GM19455 (cell line): ENCODE data around the gene HNRNPH3.

Experiments
- ATAC-seq: cut with Tn5 transposase; IDR thresholded peaks from one replicate; pipeline ENCODE4 v1.9.1; 2021; ENCODE audit not compliant: unreplicated experiment

The HNRNPH3 gene

DNA sequence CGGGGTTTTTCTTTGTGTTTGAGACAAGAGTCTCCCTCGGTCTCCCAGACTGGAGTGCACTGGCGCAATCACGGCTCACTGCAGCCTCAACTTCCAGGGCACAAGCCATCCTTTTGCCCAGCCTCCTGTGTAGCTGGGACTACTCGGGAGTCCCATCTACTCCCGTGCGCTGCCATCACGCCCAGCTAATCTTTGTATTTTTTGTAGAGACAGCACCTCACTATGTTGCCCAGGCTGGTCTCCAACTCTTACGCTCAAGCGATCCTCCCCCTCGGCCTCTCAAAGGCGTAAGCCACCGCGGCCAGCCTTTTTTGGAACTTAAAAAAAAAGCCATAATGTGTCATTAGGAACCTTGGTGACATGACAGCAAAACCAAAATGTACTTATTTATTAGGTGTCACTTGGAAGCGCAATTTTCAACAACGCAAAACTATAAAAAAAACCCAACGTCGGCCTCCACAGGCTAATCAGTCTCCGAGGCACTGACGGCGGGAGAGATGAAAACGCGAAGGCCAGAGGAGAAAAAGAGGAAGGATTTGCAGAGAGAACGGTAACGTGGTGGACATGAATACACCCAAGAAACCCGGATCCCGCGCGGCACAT, 911 bp upstream of the HNRNPH3 start:
- no peak for ATAC-seq

DNA sequence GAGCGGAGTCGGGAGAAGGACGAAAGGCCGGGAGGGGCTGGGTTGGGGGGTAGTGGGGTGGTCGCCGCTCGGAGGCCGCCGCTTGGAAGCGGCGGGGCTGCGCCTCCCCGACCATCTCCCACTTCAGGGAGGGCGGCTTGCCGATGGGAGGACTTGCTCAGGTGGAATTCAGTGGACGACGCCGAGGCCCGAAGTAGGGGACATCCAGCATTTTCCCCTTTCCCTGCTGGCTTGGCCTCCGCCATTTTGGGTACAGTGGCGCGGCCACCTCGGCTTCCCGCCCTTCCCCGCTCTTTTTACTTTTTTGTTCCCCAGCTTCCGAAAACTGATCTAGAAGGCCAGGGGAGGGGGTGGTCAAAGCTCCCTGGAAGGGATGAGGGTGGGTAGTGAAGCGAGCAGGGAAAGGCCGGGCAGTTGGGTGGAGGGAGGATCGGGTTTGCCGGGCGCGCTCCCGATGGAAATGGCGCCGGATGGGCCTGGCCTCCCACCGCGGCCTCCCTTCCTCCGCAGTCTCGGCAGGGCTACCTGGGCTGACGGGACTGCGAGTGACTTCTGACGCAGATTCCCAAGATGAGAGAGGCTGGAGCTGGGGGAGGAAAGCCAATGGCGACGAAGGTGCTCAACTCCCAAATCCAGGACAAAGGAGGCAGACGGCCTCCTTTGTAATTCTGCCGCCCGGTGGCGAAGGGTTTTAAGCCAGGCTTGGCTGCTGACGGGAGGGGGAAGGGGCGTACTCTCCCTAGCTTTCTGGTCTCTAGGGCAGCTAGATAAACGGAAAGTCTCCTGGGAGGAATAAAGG, 594 bp downstream of the HNRNPH3 start, which contains the start of gene PBLD:
Gene PBLD (minus strand): TSS at position 670 of the 799 bp plus-strand sequence. CDS start 26,084 bp downstream, outside the sequence.
- peak; percentile 35 for ATAC-seq

DNA sequence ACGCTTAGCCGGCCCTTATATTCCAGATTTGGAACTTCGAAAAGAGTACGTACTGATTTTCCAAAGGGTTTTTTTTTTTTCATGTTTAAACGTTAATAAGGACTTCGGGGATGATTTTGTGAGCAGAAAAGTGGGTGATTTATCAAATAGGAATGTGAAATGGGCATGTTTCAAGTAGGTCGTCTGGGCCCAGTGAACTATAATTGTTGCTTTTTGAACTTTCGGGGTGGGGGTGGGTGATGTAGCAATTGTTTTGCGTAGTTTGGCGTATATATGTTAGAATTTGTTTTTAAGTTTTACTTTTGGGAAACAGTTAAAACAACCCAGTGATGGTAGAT, 1.2 kb downstream of the HNRNPH3 start:
- no peak for ATAC-seq

DNA sequence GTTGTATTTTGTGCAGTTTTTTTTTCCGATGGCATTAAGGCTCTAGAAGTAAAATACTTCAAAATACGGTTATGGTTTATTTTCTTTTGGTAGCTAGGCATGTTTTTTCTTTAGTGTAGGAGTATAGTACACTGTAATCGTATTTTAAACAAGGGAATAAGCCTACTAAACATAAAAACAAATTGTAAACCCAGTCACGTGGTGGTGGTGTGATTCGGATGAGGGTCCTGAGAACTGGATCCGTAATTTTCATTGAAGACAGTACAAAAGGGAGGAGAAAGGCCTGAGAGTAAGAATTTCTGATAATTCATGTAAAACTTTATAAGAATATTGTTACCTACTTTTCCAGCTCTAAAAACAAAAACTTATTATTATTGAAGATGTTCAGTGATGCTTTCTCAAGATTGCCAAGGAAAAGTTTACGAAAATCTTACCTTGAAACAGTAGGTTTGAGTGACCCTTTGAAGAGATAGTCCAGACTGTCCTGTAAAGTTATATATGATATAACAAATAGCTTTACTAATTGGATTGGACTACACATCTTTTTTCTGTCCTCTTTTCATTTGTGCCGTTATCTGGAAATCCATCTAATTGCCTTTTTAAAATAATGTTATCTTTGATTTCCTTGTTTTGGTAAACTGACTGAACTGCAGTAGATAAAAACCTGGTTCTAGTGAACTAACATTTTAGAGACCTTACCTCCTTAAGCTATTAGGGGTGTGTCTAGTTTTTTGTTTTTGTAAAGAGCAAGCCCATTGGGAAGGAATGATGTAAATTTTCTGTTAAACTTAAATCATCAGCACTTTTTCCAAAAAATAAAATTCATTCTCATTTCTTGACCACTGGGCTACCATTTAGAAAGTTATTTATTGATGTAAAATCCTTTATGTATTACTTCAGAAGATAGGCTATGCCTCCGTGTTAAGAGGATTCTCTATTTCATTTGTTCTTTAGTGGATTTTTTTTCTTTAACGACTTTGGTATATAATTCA, 1.9 kb downstream of the HNRNPH3 start:
- ATAC-seq = no peak

DNA sequence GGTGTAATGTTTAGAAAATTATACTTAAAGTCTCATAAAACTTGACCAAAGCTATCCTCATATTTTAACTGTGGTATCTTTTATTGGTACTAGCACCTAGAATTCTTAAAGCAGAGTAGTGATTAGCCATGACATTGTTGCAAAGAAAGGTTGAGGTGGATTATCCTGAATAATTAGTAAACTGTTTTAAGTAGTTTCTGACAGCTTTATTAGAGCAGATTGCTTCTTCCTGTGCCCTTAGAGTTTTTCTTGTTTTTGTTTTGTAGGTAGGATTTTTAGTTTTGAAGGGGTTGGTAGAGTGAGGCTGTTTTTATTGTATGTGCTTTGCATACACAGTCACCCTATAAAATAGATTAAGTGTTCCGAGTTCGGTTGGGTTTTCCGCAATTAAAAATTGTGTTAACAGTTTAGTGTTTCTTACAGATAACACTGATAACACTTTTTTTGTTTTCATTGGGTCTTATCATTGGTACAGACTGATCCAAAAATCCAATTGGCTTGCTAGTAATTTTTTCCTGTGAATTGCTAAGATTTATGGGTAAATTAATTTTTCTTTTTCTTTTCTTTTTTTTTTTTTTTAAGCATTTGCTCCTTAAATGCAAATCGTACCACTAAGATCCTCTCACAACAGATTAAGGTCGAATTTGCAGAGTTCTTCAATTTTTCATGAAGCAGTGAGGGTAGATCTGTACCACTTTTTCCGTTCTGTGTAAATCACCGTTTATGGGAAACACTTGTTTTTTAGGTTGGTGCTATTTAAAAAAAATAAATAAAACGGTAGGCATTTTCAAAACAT, 3.0 kb downstream of the HNRNPH3 start:
- no peak for ATAC-seq

DNA sequence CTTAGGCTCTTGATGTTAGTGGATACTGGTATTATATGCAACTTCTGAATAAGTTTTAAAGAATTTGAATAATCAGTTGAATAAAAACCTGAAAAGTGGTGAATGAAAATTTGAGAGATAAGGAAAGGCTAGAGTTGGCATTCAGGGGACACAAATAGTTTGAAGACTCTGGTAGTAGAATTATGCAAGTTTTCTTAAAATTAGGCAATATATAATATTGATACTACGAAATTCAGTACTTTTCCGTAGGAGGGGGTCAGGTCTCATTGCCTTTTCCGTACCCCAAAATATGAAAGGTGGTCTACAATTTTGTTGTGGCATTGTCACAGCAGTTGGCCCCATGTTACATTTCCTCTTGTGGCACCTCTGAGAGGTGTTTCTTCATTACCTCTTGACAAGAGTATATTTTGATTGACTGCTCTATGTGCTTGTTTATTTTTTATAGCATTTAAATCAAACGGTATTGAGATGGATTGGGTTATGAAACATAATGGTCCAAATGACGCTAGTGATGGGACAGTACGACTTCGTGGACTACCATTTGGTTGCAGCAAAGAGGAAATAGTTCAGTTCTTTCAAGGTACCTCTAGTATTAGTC, 5.0 kb downstream of the HNRNPH3 start:
- no peak for ATAC-seq

DNA sequence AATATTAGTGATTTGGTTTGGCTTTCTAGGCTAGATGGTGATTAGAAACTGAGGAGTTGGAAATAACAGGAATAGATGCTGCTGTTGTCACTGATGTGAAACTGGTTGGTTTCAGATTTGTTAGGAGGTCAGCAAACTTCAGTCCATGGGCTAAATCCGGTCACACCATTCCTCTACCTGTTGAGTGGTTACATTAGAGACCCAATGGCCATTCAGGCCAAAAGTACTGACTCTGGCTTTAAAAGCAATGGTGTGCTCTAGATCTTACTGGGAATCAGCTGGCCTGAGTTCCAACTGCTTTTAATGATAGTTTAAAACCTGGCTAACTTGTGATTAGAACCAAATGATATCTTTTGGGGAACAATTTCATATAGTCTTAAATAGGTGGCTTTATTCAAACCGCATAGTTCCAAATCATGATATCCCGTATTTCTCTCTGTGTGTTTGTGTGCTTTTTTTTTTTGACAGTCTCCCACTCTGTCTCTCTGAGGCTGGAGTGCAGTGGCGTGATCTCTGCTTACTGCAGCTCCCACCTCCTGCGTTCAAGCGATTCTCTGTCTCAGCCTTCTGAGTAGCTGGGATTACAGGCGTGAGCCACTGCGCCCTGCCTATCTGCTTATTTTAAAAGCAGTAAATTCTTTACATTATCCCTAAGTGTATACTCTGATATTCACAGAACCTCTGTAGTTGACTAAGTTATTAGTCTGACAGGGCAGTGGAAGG, 8.7 kb downstream of the HNRNPH3 start:
- ATAC-seq = no peak

DNA sequence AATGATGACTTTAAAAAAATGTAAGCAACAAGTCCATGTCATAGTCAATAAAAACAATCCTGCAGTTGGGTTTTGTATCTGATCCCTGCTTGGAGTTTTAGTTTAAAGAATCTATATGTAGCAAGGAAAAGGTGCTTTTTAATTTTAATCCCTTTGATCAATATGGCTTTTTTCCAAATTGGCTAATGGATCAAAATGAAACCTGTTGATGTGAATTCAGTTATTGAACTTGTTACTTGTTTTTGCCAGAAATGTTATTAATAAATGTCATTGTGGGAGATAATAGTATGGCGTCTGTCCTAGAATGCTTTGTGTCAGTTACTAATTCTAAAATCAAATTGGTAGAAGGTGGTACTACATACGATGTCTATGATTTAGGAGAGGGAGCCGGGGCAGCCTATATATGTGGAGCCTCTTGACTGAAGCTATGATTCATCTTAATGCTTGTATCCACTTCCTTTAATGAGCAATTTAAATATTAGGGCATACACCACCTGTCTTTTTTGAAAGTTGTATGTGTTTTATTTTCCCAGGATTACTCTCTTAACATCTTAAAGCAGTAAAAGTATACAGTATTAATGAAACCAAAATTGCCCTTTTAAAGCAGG, 11.1 kb downstream of the HNRNPH3 start:
- ATAC-seq = no peak

DNA sequence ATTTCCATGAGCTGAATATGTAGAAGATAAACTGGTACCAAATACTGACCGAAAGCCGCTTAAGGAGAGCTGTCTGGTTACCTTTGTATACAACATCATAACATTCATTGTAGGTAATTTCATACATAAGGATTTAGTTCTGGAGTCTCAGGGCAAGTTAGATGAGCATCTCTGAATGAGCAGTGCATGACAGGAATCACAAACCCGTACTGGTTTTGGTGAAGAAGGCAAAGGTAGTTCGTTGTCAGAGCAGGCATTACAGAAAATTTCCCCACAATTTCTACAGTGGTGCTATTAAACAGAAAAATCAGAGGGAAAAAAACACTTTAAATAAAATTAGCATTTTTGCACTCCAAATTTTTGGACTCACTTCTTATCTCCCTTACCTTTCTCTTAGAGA, 13.8 kb downstream of the HNRNPH3 start:
- no peak for ATAC-seq

DNA sequence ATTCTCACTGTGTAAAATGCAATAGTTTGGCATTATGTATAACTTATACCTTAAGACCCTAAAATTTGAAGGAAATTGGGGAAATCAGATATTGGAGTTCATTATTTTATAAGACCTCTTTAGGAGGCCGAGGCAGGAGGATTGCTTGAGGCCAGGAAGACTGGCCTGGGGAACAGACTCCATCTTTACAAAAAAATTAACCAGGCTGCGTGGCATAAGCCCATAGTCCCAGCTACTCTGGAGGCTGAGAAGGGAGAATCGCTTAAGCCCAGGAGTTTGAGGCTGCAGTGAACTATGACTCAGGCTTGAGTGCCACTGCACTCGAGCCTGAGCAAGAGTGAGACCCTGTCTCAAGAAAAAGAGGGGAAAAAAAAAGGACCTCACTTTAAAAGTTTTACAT, 14.9 kb downstream of the HNRNPH3 start:
- no peak for ATAC-seq

DNA sequence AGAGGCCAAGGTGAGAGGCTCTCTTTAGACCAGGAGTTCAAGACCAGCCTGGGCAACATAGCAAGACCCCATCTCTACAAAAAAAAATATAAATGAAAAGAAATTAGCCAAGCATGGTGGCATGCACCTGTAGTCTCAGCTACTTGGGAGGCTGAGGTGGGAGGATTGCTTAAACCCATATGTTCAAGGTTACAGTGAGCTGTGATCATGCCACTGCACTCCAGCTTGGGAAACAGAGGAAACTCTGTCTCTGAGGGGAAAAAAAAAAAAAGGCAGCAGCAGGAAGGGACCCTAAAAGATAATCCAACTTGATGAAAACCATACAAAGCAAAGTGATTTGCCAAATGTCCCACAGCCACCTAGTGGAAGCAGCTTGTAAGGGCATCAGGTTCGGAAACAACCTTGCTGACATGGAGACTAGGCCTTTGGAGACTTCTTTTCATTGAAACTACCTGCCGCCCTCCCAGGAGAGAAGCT, 16.4 kb downstream of the HNRNPH3 start:
- ATAC-seq = peak; percentile 55

DNA sequence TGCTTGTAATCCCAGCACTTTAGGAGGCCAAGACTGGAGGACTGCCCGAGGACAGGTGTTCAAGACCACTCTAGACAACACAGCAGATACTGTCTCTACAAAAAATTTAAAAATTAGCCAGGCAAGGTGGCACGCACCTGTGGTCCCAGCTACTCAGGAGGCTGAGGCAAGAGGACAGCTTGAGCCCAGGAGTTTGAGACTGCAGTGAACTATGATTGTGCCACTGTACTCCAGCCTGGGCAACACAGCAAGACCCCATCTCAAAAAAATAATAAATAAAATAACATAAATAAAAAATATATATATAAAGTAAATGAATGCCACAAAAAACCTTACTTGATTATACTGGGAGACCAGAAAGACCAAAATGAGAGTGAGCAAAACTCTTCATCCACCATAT, 21.7 kb downstream of the HNRNPH3 start:
- no peak for ATAC-seq

DNA sequence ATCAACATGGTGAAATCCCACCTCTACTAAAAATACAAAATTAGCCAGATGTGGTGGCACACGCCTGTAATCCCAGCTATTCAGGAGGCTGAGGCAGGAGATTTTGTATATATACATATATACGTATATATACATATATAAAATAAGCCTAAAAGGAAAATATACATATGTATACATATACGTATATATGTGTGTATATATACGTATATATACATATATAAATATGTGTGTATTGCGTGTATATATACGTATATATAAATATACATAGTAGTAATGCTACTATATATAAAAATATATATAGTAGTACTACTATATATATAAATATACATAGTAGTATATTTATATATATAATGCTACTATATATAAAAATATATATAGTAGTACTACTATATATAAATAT, 27.3 kb downstream of the HNRNPH3 start:
- ATAC-seq = no peak

DNA sequence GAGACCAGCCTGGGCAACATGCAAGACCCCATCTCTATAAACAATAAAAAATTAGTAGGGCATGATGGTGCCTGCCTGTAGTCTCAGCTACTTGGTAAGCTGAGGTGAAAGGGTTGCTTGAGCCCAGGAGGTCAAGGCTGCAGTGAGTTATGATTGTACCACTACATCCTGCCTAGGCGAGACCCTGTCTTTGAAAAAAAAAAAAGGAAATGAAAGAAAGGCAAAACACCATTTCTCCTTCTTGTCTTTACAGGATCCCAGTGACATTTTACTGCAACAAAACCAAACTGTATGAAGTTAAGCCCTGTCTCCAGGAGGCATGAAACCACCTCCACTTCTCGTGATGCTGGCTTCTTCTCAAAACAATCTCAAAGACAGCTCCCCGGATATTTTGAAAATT, 30.7 kb downstream of the HNRNPH3 start:
- ATAC-seq = no peak

DNA sequence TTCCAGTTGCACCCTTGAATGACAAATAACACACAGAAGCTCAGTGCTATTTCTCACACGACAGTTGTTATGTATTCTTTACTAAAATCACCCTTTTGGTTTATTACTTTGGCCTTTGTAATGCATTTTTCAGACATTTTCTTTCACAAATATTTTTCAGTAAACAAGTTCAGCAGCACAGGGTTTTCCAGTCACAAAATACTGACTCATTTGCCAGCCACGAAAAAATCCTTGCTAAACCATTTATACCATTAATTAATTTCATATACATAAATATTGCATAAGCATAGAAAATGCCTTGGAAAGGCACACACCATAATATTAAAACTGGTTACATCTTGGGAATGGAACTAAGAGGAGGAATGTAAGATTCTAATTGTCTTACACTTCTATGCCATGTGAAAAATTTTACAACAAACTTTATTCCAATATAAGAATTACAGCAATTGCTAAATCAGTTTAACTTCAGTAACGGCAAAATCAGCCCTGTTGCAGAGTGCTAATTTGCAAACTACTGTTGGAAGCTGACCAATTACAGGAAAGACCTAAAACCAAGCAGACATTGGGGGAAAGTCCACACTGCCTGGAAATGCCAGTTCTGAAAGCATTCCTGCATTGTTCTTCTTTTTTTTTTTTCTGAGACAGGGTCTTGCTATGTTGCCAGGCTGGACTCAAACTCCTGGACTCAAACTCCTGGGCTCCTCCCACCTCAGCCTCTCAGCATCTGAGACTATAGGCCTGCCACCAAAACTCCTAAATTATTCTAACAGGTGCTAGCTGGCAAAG, 32.4 kb downstream of the HNRNPH3 start:
- no peak for ATAC-seq

DNA sequence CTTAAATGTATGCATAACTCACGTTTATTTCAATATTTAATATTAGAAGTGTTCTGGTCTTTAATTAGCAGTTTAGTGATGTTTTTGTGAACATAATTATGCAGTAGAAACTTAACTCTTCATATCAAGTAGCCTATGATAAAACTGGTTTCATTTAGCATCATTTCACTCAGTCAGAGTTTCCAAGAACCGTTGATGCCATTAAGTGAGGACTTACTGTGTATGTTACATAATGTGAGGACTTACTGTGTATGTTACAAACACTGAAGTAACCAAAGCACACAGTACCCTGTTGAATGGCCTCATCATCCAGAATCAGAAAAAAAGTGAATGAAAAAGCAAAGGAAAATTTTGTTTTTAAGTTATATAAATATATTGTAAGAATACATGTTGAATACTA, 33.7 kb downstream of the HNRNPH3 start:
- ATAC-seq = no peak

DNA sequence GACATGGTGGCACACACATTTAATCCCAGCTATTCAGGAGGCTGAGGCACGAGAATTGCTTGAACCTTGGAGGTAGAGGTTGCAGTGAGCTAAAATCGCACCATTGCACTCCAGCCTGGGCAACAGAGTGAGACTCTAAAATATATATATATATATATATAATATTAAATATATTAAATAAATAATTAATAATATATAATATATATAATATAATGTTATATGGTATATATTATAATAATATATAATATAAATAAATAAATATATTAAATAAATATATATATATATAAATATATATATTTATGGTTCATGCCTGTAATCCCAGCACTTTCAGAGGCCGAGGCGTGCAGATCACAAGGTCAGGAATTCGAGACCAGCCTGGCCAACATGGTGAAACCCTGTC, 34.7 kb downstream of the HNRNPH3 start:
- no peak for ATAC-seq

DNA sequence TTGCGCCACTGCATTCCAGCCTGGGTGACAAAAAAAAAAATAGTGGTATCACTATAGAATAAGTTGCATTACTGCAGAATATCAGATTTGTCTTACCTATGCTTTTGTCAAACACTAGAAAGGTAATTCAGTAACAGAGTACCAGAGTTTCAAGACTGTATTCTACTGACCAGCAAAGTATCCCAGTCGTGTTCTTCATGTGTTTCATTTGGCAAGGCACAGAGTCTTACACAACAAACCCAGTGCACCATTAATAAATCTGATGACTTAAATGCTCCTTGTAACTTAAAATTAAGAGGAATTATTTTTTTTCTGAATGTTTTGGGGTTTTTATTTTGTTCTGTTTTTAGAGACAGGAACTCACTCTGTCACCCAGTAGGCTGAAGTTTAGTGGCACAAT, 35.3 kb downstream of the HNRNPH3 start:
- ATAC-seq = no peak
